Measurements from ENCODE around the gene BMPER.

- TF ChIP-seq EZH2 (IDR thresholded peaks at IDR 0.05) (no peak), POLR2AphosphoS5 (IDR thresholded peaks at IDR 0.05; ENCODE audit: borderline replicate concordance, low read depth, low read length) (no peak)
These were observed 180.7 kb downstream of the BMPER start for GRCh38 chr7:34086064-34086463.

Data from SK-N-MC (cell line).